HS-5 (cell line): Measurements from ENCODE around the gene REC114.
"Not testable (repeated sequence)": the region's sequence is repeated elsewhere in the genome, so short reads cannot be mapped to it uniquely, and the experiment has no call there.

Experiments used
- DNase-seq: peaks from one replicate; pipeline ENCODE4 v3.0.0-alpha.2; 2012; ENCODE audit warnings: low read depth

Gene REC114

GRCh38 chr15:73442968-73443367 is at the start of gene REC114:
Gene REC114, plus strand, starts transcription at chr15:73443164. Its CDS starts 22 bp downstream, at chr15:73443186.
- no peak for DNase-seq

- DNase-seq, result no peak
Measured at GRCh38 chr15:73393336-73393735, 49.6 kb upstream of the REC114 start.

GRCh38 chr15:73394782-73395181 is 48.2 kb upstream of the REC114 start:
- DNase-seq, result no peak

GRCh38 chr15:73395671-73396070 is 47.3 kb upstream of the REC114 start:
- no peak for DNase-seq

- no peak for DNase-seq
Measured at GRCh38 chr15:73397461-73397860, 45.5 kb upstream of the REC114 start.

- no peak for DNase-seq
Measured at GRCh38 chr15:73398861-73399260, 44.1 kb upstream of the REC114 start.

GRCh38 chr15:73400222-73400621 is 42.7 kb upstream of the REC114 start:
- not testable (repeated sequence) for DNase-seq

GRCh38 chr15:73403171-73403570 is 39.8 kb upstream of the REC114 start:
- no peak for DNase-seq

GRCh38 chr15:73414876-73415275 is 28.1 kb upstream of the REC114 start:
- no peak for DNase-seq

- no peak for DNase-seq
Measured at GRCh38 chr15:73424506-73424905, 18.5 kb upstream of the REC114 start.

- DNase-seq, result no peak
Measured at GRCh38 chr15:73425510-73425909, 17.5 kb upstream of the REC114 start.

GRCh38 chr15:73426323-73426994 is 16.5 kb upstream of the REC114 start:
- no peak for DNase-seq

- DNase-seq, result not testable (repeated sequence)
Measured at GRCh38 chr15:73431329-73431728, 11.6 kb upstream of the REC114 start.

- no peak for DNase-seq
Measured at GRCh38 chr15:73433873-73434272, 9.1 kb upstream of the REC114 start.

- DNase-seq, result no peak
Measured at GRCh38 chr15:73436613-73437012, 6.4 kb upstream of the REC114 start.

GRCh38 chr15:73437543-73438109 is 5.3 kb upstream of the REC114 start:
- no peak for DNase-seq

- no peak for DNase-seq
Measured at GRCh38 chr15:73438651-73439050, 4.3 kb upstream of the REC114 start.

- no peak for DNase-seq
Measured at GRCh38 chr15:73440571-73440970, 2.4 kb upstream of the REC114 start.

GRCh38 chr15:73442421-73442820 is 543 bp upstream of the REC114 start:
- no peak for DNase-seq

GRCh38 chr15:73447471-73447870 is 4.5 kb downstream of the REC114 start:
- DNase-seq, result not testable (repeated sequence)

GRCh38 chr15:73448158-73448758 is 5.3 kb downstream of the REC114 start:
- DNase-seq, result not testable (repeated sequence)

GRCh38 chr15:73449980-73450379 is 7.0 kb downstream of the REC114 start:
- not testable (repeated sequence) for DNase-seq

- DNase-seq, result no peak
Measured at GRCh38 chr15:73454096-73454495, 11.1 kb downstream of the REC114 start.

- no peak for DNase-seq
Measured at GRCh38 chr15:73455876-73456275, 12.9 kb downstream of the REC114 start.
